GM21515 (cell line): ENCODE data around the gene SEC31A.

Experiments
- ATAC-seq: cut with Tn5 transposase; IDR thresholded peaks from one replicate; pipeline ENCODE4 v1.9.1; 2021; ENCODE audit not compliant: unreplicated experiment

The SEC31A gene

DNA sequence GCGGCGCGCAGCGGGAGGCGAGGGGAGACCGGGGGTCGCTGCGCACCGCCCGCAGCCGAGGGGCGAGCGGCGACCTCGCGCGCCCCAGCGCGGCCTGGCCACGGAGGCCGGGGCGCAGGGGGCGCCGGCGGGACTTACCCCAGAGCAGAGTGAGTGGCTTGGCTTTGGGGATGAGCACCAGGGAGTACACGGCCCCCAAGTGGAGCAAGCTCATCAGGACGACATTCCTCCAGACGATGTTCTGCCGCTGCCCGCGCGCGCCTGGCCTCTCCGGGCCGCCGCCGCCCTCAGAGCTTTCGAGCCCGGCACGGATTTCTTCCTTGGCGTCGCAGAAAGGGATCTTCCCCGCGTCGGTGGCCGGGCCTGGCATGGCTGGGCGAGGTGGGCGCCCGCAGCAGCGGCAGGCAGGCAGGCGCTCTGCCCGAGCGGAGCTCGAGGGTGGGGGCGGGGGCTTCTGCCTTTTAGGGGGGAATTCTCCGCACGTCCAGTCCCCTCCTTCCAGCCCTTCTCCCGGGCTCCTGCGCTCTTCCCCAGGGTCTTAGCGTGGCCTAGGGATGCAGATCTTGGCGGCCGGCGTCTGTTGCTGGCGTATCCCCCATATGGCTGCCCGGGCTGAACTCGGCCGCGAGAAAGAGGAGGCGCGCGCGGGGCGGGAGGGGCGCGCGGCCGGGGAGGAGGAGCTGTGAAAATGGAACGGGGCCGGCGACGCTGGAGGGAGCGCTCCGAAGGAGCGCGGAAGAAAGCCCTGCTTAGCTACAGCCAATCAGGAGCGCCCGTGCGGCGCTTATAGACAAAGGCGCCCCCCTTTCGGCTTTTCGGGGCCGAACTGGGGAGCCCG lies 92.6 kb downstream of the SEC31A start, which contains the start of gene SCD5:
Gene SCD5 (minus strand): TSS at position 629 of the 838 bp plus-strand sequence. CDS start 259 bp downstream, at position 370.
- ATAC-seq: peak; percentile 95

DNA sequence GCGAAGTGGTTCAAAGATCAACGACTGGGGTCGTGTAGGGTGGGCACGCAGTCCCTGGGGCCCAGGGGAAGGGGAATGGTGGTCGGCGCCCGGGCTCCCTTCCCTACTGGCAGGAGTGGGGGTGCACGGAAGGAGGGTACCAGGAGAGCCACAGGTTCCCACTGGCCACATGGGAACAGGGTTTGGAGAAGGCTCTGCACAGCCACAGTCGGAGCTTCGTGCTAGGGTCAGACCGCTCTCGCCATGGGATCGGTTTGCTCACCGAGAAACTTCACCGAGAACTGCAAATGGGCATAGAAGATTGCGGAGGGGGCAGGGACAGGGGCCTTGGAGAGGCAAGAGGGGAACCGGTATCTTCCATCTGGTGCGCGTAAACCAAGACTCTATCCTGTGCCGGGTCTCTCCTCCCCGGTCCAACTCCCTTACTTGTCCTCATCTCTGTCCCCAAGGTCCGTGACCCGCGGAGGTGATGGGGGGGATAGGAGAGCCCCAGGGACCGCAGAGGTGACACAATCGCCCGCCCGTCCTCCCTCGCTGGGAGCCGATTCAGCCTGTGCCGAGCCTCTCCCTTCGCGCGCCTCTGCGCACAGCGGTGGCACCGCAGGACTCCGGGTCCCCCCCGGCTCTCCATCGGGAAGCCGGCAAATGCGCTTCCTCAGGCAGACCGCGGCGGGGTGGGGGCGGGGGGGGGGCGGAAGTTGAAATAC lies 93.4 kb downstream of the SEC31A start:
- no peak for ATAC-seq

DNA sequence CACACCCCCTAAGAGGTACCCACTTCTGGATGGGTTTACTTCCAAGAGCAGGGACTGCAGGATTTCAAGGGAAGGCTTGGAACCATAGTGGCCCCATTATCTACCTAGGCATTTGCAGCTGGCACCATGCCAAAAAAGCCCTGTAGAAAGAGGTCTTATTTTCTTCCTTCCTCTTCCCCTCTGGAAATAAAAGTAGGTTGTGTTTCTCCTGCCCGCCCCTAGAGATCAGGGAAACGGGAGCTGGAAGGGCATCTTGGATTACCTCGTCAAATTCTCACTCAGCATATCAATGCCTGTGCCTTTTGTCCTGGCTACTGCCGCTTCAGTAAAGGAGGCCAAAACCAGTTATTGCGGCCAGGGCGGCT lies 93.9 kb downstream of the SEC31A start:
- no peak for ATAC-seq

DNA sequence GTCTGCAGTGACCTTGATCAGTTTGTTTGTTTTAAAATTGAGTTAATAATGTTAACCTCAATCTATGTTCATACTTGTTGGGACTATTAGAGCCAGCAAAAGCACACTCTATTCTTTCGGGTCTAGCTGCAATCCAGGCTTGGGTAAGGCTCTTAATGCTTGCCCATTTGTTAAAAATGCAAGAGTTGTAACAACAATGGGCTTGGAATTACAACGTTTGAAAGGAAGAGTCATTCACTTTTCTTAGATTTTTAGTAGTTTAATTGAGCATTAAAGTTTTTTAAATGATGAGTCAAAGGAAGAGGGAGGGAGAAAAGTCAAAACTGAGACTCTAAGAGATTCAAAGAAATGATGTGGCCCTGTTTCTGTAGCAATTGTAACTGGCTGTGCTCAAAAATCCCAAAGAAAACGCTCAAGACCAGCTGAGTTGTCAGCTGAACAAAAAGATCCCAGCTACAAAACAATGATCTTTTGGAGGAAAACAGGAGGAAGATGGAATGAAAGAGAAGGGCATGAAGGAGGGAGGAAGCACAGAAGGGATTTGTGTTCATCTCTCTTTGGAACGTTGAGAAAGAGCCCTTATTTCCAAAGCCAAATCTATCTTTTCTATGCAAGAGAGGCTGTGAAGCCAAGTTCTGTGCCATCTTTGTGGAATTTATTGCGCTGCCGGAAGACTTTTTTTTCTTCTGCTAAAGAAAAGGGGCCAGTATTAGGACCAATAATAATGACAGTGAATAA lies 97.9 kb downstream of the SEC31A start:
- no peak for ATAC-seq

DNA sequence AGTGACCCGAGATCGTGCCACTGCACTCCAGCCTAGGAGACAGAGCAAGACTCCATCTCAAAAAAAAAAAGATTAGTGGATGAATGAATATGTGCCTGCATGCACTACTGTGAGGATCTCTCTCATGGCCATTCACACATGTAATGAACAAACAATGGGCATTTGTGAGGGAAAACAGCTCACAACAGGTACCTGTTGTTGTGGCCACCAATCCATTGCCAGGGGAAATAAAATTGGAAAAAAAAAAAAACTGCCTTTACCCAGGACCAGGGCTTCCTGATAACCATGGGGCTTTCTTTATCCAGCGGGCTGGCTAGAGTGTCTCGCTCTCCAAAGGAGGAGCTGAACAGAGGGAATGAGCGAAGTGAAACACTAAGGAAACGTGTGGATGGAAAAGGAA lies 99.8 kb downstream of the SEC31A start:
- ATAC-seq: no peak

DNA sequence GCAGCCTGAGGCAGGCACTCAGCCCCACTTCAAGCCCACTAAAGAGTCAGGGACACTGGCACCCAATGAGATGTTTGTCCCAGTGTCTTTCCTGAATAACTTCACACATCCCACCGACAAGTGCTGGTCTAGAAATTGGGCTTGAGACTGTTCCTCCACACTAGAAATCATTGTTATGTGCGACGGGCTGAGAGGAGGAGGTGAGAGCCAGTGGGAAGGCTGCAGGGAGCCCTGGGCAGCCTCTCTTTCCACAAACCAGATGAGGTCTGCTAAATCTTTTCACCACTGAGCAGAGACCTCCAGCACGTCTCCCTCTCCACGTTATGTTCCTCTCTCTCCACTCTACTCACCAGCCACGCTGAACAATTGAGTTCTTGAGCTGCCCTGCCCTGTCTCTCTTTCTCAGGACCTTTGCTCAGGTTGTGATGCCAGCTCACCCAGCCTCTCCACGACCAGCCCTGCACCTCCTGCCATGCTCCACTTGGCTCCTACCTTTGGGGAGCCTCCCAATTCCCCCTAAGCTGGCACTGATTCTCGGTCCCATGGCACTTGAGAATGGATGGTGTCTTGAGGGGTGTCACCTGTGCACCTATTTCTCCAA lies 100.8 kb downstream of the SEC31A start:
- ATAC-seq: no peak

DNA sequence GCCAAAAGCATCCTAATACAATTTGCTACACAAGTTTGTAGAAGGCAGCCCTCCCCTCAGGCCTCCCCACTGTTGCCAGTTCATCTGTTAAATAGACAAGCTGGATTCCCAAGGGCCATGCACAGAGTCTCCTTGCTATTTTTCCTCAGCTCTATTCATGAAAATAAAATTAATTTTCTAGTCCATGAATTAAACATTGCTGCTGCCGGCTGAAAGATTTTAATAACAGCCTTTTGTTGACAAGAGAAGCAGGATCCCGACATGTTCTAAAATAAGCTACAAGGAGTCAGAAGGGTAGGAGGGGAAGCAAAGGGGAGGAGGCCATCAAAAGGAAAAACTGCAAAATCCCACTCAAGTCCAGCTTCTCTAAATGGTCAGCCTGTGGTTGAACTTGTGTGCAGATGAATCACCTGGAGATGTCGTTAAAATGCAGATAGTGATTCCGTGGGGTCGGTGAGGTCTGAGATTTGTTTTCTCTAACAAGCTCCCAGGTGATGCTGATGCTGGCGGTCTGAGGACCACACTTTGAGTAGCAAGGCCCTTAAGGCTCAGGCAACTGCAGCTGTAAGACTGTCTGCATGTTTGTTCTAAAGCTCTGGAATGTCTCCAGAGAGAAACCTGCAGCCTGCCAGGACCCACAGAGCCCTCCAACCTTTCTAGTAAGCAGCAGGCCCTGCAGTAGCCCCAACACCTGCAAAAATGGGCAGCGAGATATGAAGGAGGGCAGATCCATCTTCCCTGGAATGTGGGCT lies 101.8 kb downstream of the SEC31A start:
- no peak for ATAC-seq

DNA sequence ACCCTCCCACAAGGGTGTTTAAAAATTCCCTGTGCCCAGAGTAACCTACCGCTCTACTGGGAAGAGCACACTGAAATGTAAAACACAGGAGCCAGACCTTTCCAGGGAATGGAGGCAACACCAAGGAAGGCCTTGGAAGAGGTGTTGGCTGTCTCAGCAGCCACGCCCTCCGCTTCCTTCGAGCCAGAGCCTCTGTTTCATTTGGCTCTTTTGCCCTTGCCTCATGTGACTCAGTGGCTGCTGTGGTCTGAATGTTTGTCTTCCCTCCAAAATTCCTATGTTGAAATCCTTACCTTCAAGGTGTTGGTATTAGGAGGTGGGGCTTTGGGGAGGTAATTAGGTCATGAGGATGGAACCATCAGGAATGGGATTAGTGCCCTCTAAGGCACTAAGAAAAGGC lies 103.6 kb downstream of the SEC31A start:
- ATAC-seq: no peak

DNA sequence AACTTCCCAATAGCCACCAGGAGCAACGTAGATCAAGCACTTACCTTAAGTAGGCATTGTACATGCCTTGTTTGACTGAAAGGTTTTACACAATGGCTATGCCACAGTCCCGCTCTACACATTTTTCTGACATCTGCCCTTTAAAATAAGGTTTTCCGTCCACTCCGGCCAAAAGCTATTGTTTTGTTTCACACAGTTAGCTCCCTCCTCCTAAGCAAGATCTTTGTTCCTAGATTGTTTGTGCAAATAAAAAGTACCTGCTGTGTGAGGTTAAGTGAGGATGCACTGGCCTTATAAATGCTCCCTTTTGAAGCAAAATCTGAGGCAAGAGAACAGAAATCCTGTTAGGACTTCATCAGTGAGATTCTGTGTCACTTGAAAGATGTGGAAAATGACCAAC lies 104.1 kb downstream of the SEC31A start:
- ATAC-seq: no peak

DNA sequence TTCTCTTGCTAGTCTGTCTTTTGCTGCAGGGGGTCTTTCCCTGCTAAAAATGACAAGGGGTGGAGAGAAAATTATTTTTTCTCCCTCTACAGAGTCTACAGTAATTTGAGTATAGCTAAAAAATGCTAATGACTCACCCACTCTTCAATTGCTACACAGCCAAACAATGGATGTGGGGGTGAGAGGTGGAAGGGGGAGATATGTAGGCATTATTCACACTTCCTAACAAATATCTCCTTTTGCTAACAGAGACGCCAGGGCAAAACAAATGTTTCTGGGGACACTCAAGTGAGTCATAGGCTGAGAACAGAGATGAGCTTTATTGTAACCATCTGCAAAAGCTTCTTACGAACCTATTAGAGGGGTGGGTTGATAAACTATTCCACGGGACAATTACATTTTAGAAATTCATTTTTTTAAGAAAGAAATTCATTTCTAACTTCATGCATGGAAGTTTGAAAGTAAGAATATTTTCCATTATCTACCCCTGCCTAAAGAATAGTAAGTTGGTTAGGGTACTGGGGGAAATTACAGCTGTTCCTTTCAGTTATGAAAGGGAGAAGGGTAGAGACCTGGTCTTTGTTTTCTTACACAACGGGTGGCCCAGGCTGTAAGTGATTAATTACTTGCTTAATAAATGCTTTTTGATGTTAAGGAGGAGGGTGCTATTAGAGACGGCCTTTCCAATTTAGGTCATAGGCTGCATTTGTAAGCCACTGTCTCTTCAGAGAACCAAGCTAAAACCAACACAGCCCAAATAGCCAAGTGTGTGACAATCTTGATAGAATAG lies 105.1 kb downstream of the SEC31A start:
- no peak for ATAC-seq

DNA sequence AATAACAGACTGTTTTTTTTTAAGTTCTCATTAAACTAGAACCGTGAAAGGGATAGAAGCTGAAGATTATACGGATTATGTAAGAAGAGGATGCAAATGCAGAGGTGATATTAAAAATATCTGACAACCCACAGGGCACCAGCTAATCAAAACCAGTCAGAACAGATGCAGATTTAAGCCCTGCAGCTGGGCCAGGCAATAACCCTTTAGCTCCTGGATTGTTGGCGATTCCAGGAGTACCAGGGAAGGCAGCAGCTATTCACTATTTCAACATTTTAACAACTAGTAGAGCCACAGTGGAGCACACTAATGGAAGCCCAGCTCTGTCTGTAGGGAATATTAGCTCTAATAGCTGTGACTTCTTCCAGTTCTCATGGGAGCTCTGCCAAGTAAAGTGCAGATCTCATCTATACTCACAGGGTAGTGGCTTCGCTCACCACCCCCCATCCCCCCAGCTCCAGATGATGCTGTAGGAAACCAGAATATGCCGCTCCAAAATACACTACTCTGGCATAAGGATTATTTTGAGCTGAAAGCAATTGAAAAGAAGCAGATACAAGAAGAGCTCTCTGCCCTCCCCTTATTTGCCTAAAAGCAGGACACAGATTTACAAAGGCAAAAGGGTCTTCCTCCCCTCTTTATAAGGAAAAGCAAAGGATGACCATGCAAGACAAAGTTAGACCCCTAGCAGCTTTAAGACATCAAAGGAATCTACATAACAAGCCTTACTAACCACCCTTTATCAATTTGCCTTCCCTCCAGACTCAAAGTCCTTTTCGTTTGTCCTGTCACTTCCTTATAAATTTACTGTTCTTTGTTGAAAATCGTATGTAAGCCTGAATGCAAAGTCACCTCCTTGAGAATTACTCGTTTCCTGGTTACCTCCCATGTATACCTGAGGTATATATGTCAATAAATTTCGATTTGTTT lies 106.0 kb downstream of the SEC31A start:
- no peak for ATAC-seq

DNA sequence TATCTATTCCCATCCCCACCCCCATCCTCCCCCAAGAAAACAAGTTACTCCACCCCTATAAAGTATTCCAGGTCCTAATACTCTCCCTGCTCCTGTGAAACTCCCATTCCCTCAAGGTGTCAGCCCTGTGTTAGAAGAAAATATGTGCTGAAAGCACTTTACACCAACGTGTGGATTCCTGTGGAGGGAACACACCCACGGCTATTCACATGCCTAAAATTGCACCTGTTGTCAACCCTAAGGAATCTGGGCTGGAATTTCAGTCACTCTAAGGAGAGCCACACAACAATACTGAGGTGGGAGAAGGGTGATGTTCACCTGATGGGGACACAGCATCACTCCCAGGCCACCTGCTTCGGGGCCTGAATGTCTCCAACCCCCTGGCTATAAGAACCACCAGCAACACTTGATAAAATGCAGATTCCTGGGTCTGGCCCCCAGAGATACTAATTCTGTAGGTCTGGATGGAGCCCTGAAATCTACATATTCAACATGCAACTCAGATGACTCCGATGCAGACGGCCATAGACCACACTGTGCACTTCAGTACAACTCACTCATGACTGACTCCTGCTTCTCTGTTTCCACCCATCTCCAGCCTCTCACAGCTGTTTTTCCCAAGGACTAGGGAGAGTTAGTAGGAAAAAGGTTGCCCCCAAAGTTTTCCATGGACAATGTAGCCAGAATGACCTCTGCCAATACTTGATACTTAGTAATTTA lies 108.2 kb downstream of the SEC31A start:
- no peak for ATAC-seq

DNA sequence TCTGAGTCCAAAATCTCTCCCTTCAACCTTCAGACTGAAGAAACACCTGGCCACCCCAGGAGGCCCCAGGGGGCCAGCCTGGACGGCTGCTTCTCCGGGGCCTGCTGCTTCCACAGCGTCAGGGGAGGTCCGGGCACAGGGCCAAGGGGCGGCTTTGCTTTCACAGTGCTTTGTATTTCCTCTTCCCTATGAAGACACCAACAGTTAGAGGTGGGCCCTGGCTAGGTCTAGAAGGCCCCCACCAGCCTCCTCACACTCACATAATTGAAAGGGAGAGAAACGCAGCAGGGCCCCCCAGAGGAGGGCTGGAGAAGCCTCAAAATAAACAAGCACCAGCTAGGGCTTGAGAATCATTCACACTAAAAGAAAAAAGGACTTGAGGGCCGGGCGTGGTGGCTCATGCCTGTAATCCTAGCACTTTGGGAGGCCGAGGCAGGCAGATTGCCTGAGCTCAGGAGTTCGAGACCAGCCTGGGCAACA lies 110.2 kb downstream of the SEC31A start:
- ATAC-seq: peak; percentile 62

DNA sequence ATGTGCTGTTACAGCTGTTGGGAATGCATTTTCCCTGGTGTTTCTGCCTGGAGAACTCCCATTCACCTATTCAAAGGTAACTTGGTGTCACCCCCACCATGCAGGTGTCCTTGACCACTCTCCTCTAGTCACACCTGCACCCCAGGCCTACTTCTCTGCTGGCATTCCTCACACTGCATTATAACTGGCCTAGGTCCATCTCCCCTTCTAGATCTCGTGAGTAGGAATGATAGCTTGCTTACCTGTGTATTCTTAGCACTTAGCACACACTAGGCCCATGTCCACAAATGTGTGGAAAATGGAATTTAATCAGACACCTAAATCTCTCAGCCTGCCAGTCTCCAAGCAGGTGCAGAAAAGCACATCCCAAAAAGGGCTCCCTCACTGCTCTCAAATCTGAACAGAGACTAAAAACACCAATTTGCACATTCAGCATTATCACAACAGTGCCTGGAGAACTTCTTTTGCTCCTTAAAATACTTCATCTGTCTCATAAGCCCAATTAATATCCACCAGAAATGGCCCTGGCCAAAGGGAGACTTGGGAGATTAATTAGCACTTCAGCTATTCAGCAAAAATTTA lies 110.7 kb downstream of the SEC31A start:
- no peak for ATAC-seq

DNA sequence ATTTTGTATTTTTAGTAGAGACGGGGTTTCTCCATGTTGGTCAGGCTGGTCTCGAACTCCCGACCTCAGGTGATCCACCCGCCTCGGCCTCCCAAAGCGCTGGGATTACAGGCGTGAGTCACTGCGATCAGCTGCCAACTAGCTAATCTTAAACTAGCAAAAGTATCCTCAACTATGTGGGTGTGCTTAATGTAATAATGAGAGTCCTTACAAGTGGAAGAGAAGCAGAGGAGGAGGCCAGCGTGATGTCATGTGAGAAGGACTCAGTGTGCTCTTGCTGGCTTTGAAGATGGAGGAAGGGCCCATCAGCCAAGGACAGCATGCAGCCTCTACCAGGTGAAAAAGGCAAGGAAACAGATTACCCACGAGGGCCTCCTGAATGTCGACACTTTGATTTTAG lies 111.9 kb downstream of the SEC31A start:
- no peak for ATAC-seq

DNA sequence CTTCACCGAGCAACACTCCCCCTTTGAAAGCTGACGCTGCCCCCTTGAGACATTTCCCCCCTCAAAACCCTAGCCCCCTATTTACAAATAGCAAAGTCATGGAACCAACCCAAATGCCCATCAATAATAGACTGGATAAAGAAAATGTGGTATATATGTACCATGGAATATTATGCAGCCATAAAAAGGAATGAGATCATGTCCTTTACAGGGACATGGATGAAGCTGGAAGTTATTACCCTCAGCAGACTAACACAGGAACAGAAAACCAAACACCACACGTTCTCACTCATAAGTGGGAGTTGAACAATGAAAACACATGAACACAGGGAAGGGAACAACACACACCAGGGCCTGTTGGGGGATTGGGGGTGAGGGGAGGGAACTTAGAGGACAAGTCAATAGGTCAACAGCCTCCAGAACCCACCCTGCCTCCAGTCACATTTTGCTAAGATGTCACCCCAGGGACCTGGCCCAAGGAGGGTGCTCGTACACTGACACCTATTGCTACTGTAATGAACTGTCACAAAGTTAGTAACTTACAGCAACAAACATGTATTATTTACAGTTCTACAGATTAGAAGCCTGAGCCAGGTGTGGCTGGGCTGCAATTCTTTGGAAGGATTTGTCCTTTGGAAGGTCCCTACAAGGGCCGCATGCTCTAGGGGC lies 113.0 kb downstream of the SEC31A start:
- ATAC-seq: no peak

DNA sequence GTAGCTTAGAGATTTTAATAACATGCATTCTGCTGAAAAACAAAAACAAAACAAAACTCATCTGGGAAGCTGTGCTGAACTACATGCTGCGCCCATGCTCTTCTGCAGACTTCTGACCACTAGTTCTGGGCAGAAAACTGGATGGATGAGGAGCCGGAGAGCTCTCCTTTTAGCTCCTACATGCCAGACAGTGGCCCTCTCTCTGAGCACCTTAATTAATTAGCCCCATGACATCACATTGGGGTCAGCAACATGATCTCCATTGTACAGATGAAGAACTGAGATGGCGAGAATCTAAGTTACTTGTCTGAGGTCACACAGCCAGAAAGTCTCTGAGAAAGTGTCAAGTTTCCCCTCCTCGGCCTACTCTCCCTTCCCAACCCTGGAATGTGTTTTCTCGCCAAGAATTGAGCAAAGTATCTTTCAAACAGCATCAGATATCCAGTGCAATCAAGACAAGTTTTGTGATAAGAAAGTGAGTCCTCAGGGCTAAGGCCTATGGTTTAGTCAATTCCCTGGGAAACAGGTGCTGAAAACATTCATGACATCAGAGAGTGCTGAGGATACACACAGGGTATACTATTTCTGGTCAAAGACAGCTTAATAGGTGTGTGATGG lies 113.9 kb downstream of the SEC31A start:
- no peak for ATAC-seq
